ENCODE measurements around the gene PLEKHG5. TPM values are rescaled to one million over a fixed set of nuclear protein-coding genes. Genes with fewer than 3 reads are reported as not detected.

The PLEKHG5 gene
- polyA plus RNA-seq, 2 of the 4 experiments (the other 2 are of a cell fraction), result 0.84 to 3.1 TPM

DNA sequence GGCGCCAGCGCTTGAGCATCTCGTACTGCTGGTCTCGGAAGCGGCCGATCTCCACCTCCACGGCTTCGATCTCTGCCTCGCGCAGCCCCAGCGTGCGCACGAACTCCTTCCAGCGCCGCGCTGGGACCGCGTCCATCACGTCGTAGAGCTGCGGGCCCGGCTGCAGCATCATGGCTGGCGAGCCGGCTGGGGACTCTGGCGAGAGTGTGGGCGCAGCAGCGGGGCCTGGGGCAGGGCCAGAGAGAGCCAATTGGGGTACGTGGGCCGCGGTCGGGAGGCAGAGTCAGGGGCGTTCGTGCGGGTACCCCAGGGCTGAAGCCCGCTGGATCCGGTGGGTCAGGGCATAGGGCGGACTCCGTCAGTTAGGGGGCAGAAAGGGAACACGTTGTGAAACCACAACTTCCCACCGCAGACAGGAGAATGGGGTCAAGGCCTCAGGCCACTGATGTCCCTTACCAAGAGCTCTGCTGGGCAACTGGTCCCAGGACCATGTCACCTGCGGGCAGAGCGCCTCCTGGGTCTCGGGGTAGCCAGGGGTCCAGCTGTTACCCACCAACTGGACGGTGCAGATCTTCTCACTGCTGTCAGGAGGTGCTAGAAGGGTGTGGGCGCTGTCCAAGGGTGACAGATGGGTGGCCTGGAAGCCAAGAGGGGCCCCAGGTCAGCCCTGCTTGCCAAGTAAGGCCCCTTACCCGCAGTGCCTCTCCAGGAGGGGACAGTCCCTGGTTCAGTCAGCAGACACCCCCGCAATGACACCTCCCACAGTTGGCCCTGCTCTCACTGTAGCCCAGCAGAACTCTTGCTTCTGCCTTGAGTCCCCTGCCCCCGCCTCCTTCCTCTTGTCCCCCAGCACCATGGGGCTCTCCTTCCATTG is 29.7 kb downstream of the PLEKHG5 start:
- no peak overlapping the region for H3K4me2 ChIP-seq
- 90% methylated on average over 43 of the region's 48 CpGs for WGBS (ENCODE audit: missing lambda C conversion rate)
- ChIA-PET POLR2A (no interaction called here), CTCF (interaction anchor here (0.6 to 2.0 kb wide), 4 partner anchors 15 to 93 kb away, joined by 3 to 7 read pairs (median 4); partner anchors contain the start of gene NOL9)
- ATAC-seq, result no peak
- TF ChIP-seq CBX2 (IDR thresholded peaks at IDR 0.05; ENCODE audit: borderline replicate concordance, low read depth) (no peak), MAZ (IDR thresholded peaks at IDR 0.05; ENCODE audit: borderline replicate concordance, low read depth, low read length) (no peak), HOXB5 (CRISPR knock-in tag; IDR thresholded peaks at IDR 0.05) (no peak), TP53 (CRISPR knock-in tag; IDR thresholded peaks at IDR 0.05) (no peak), NFE2L2 (conservative IDR thresholded peaks at IDR 0.05; ENCODE audit: low read length) (no peak), CHD4 (IDR thresholded peaks at IDR 0.05; ENCODE audit: borderline replicate concordance) (no peak), KDM1A (IDR thresholded peaks at IDR 0.05; ENCODE audit: low read depth) (no peak), ZNF302 (CRISPR knock-in tag; IDR thresholded peaks at IDR 0.05) (no peak), RARB (CRISPR knock-in tag; IDR thresholded peaks at IDR 0.05) (no peak), CBX8 (IDR thresholded peaks at IDR 0.05) (no peak)
- TF ChIP-seq, protein P1, sequence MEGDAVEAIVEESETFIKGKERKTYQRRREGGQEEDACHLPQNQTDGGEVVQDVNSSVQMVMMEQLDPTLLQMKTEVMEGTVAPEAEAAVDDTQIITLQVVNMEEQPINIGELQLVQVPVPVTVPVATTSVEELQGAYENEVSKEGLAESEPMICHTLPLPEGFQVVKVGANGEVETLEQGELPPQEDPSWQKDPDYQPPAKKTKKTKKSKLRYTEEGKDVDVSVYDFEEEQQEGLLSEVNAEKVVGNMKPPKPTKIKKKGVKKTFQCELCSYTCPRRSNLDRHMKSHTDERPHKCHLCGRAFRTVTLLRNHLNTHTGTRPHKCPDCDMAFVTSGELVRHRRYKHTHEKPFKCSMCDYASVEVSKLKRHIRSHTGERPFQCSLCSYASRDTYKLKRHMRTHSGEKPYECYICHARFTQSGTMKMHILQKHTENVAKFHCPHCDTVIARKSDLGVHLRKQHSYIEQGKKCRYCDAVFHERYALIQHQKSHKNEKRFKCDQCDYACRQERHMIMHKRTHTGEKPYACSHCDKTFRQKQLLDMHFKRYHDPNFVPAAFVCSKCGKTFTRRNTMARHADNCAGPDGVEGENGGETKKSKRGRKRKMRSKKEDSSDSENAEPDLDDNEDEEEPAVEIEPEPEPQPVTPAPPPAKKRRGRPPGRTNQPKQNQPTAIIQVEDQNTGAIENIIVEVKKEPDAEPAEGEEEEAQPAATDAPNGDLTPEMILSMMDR (IDR thresholded peaks at IDR 0.05), result no peak
- TF ChIP-seq, protein P2, sequence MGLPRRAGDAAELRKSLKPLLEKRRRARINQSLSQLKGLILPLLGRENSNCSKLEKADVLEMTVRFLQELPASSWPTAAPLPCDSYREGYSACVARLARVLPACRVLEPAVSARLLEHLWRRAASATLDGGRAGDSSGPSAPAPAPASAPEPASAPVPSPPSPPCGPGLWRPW (IDR thresholded peaks at IDR 0.05), result no peak
- no peak overlapping the region for H3K4me3 ChIP-seq
- no peak overlapping the region for H3K27ac ChIP-seq
- FAIRE-seq, result no peak
- H3K4me1 ChIP-seq, result no peaks in the 10 kb centered on the region; the same call in 2 of the 3 replicates
- no peak for DNase-seq (ENCODE audit: low read depth in 1 of 2, low spot score in 1 of 2)
- H3K9me3 ChIP-seq, result no peaks in the 10 kb centered on the region

DNA sequence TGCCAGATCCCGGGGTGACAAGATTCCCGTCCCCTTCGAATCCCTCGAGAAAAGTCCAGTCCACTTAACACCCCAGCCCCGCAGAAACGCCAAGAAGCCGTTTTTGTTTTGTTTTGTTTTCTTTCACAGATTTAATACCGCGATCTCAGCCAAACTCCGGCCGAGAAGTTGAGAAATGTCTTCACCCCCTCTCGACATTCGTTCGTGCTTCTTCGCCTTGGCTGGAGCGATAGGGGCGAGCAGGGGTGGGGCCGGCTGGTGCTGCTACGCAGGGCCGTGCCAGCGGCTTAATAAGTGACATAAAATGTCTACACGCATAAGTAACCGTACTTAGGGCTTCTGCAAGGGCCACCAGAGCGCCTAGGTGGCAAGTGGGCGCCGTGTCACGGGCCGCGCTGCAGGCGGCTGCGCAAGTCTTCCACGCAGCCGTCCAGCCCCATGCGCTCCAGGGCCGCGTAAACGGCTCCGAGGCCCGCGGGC is 30.4 kb downstream of the PLEKHG5 start:
- ChIA-PET POLR2A (no interaction called here), CTCF (interaction anchor here (1.2 kb wide), 2 partner anchors 14 to 15 kb away, joined by 3 read pairs; no protein-coding TSS in a partner anchor)
- H3K4me1 ChIP-seq, result no peaks in the 10 kb centered on the region; the same call in 2 of the 3 replicates
- no peak for ATAC-seq
- H3K9me3 ChIP-seq, result no peaks in the 10 kb centered on the region
- no peak overlapping the region for H3K4me3 ChIP-seq
- no peak overlapping the region for H3K27ac ChIP-seq
- 94% methylated on average over 39 of the region's 40 CpGs for WGBS (ENCODE audit: missing lambda C conversion rate)
- no peak for DNase-seq (ENCODE audit: low read depth in 1 of 2, low spot score in 1 of 2)
- no peak overlapping the region for H3K4me2 ChIP-seq
- TF ChIP-seq FOSB (CRISPR knock-in tag; IDR thresholded peaks at IDR 0.05) (no peak), CEBPB (IDR thresholded peaks at IDR 0.05) (no peak), KDM1A (IDR thresholded peaks at IDR 0.05; ENCODE audit: low read depth) (no peak), POLR2A (IDR thresholded peaks at IDR 0.05; ENCODE audit: low read length) (no peak), EP300 (IDR thresholded peaks at IDR 0.05) (no peak), MYC (IDR thresholded peaks at IDR 0.05; ENCODE audit: borderline replicate concordance, low read length) (no peak), ZC3H11A (IDR thresholded peaks at IDR 0.05) (no peak)
- no peak for FAIRE-seq

DNA sequence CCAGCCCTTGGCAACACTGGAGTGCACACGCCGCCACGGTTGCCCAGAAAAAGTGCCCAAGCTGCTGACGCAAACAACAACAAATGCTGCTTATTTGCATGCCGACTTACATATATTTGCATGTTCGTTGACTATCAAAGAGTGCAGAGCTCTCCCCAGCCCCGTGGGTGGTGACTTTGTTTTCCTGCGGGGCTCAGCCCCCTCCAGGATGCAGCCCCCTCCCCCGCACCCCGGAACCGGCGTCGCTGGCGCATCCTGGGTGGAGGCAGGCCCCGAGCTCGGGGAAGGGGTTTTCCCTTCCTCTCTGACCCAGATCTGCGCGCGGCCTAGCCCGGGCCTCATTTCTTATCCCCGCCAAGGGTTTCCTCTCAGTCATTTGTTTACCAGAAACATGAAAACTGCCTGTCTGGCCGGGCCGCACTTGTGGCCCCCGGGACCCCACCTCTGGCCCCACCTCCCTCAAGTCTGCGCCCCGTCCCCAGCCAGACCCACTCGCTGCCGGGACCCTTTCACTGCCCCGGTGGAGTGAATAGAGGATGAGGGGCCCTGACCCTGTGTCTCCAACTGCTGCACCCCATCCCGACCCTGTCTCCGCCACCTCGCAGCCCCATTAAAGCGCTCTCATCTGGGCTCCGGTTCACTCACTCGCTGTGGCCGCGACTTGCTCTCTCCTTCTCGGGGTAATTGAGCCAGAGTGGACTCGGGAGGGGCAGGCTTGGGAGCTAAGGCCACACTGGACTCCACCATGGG is 31.0 kb downstream of the PLEKHG5 start:
- H3K4me3 ChIP-seq, result no peak overlapping the region
- H3K4me1 ChIP-seq, result no peaks in the 10 kb centered on the region; the same call in 2 of the 3 replicates
- FAIRE-seq (no peak), DNase-seq (ENCODE audit: low read depth in 1 of 2, low spot score in 1 of 2) (no peak), ATAC-seq (no peak)
- no peak overlapping the region for H3K4me2 ChIP-seq
- no peak for TF ChIP-seq KDM5A (IDR thresholded peaks at IDR 0.05)
- TF ChIP-seq, protein P3, sequence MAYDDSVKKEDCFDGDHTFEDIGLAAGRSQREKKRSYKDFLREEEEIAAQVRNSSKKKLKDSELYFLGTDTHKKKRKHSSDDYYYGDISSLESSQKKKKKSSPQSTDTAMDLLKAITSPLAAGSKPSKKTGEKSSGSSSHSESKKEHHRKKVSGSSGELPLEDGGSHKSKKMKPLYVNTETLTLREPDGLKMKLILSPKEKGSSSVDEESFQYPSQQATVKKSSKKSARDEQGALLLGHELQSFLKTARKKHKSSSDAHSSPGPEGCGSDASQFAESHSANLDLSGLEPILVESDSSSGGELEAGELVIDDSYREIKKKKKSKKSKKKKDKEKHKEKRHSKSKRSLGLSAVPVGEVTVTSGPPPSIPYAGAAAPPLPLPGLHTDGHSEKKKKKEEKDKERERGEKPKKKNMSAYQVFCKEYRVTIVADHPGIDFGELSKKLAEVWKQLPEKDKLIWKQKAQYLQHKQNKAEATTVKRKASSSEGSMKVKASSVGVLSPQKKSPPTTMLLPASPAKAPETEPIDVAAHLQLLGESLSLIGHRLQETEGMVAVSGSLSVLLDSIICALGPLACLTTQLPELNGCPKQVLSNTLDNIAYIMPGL (CRISPR knock-in tag; IDR thresholded peaks at IDR 0.05; ENCODE audit: borderline replicate concordance), result no peak
- TF ChIP-seq, protein P4, sequence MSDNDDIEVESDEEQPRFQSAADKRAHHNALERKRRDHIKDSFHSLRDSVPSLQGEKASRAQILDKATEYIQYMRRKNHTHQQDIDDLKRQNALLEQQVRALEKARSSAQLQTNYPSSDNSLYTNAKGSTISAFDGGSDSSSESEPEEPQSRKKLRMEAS (IDR thresholded peaks at IDR 0.05), result no peak
- TF ChIP-seq FOXS1 (CRISPR knock-in tag; IDR thresholded peaks at IDR 0.05), result no peak
- no peak for TF ChIP-seq ZC3H11A (IDR thresholded peaks at IDR 0.05)
- TF ChIP-seq BHLHE40 (IDR thresholded peaks at IDR 0.05; ENCODE audit: low read depth, low read length), result no peak
- TF ChIP-seq EHMT2 (IDR thresholded peaks at IDR 0.05; ENCODE audit: low read depth), result no peak
- TF ChIP-seq MAZ (IDR thresholded peaks at IDR 0.05; ENCODE audit: borderline replicate concordance, low read depth, low read length), result no peak
- TF ChIP-seq, protein P2 (IDR thresholded peaks at IDR 0.05), result no peak
- CTCF ChIA-PET, result interaction anchor here (1.2 to 1.7 kb wide), 4 partner anchors 15 to 118 kb away, joined by 3 to 5 read pairs (median 4); no protein-coding TSS in a partner anchor
- 85% methylated on average over 23 of the region's 39 CpGs for WGBS (ENCODE audit: missing lambda C conversion rate)
- H3K9me3 ChIP-seq, result no peaks in the 10 kb centered on the region
- POLR2A ChIA-PET, result no interaction called here
- H3K27ac ChIP-seq, result no peak overlapping the region
